Ishikawa (cell line): ENCODE measurements around the gene EPHA10.

ENCODE experiments used
- CEBPB ChIP-seq: IDR thresholded peaks from 2 replicates; pipeline ENCODE4 v1.6.1; 2012
- EGR1 ChIP-seq: IDR thresholded peaks from 2 replicates; pipeline ENCODE4 v1.6.1; 2012
- TAF1 ChIP-seq: IDR thresholded peaks from 2 replicates; pipeline ENCODE4 v1.6.1; 2012; ENCODE audit warnings: low read depth, mild to moderate bottlenecking
- YY1 ChIP-seq: IDR thresholded peaks from 2 replicates; pipeline ENCODE4 v1.6.1; 2012; ENCODE audit warnings: low read depth

GRCh38 chr1:37688926-37689325 is 76.0 kb downstream of the EPHA10 start:
- no peak for TF ChIP-seq TAF1
- no peak for TF ChIP-seq EGR1
- TF ChIP-seq YY1: no peak
- TF ChIP-seq CEBPB: no peak
